Measurements from ENCODE around the gene ZNF521.

The ZNF521 gene

DNA sequence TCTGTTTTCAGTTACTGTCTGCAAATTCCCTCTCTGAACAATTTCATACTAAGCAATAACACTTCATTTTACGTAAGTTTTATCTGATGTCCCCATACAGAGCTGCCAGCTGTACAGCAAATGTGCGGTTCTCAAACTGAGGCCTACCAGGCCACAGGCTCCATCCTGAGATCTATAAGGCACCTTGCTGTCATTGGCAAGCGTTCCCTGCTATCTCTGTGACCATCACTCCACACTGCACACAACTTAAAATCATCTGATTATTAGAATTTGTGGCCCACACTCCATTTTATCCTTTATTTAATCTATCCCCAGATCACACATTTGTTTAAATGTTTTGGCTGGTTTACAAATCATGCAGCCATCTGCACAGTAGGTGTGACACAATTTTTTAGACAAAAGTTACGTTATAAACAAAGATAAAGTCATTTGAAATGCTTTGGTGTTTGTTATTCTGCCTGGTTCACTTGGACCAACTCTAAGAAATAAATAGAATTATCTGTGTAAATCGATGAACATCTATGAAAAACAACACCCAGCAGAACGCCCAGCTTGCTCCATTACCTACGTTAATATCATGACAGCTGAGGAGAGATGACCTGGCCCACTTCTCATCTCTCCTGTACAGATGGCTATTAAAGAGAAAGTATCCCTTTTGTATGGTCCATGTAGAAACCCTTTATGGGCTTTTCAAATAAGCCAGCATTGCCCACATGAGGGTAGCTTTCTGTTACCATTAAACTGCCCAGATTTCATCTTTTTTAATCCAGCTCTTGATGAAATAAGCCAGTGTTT is 162.4 kb downstream of the ZNF521 start:
- TF ChIP-seq SIN3A (IDR thresholded peaks at IDR 0.05; ENCODE audit: borderline replicate concordance, insufficient read depth, low read length) (no peak), FOXP2 (optimal IDR thresholded peaks at IDR 0.05; ENCODE audit: borderline replicate concordance, extremely low read depth, extremely low read length, insufficient read depth) (no peak), POLR2AphosphoS5 (IDR thresholded peaks at IDR 0.05; ENCODE audit: low read depth, low read length) (no peak), TAF1 (IDR thresholded peaks at IDR 0.05; ENCODE audit: borderline replicate concordance, insufficient read depth, low read length) (no peak)
- TF ChIP-seq, protein P1, sequence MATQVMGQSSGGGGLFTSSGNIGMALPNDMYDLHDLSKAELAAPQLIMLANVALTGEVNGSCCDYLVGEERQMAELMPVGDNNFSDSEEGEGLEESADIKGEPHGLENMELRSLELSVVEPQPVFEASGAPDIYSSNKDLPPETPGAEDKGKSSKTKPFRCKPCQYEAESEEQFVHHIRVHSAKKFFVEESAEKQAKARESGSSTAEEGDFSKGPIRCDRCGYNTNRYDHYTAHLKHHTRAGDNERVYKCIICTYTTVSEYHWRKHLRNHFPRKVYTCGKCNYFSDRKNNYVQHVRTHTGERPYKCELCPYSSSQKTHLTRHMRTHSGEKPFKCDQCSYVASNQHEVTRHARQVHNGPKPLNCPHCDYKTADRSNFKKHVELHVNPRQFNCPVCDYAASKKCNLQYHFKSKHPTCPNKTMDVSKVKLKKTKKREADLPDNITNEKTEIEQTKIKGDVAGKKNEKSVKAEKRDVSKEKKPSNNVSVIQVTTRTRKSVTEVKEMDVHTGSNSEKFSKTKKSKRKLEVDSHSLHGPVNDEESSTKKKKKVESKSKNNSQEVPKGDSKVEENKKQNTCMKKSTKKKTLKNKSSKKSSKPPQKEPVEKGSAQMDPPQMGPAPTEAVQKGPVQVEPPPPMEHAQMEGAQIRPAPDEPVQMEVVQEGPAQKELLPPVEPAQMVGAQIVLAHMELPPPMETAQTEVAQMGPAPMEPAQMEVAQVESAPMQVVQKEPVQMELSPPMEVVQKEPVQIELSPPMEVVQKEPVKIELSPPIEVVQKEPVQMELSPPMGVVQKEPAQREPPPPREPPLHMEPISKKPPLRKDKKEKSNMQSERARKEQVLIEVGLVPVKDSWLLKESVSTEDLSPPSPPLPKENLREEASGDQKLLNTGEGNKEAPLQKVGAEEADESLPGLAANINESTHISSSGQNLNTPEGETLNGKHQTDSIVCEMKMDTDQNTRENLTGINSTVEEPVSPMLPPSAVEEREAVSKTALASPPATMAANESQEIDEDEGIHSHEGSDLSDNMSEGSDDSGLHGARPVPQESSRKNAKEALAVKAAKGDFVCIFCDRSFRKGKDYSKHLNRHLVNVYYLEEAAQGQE (IDR thresholded peaks at IDR 0.05; ENCODE audit: insufficient read depth in 1 of 2, low read depth in 2 of 2, low read length in 2 of 2): no peak

DNA sequence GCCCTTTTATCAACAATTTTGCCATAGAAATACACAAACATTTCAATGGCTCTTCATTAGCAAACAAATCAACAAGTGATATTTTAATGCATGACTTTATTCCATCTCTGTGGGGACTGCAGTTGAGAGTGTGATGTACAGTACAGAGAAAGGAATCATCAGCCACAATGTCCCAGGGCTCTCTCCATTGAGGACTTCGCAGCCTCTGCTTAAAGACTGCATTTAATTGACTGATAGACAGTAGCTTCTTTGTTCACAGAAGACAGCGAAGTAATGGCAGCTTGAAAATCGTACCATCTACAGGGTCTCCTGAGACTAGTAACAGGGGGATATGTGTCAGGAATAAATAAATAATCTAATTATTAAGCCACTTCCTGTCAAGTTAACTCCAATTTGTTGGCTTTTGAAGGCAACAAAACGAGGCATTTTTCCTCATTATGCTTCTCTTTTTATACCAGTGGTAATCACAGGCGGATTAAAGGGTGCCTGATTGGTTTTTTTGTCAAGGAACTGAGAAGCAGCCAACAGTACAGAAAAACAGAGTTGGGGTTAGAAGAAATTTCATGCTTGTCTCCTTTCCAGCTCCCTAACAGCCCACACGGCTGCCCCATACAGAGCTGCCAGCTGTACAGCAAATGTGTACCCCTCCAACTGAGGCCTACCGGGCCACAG is 164.3 kb downstream of the ZNF521 start:
- TF ChIP-seq, protein P1 (IDR thresholded peaks at IDR 0.05; ENCODE audit: insufficient read depth in 1 of 2, low read depth in 2 of 2, low read length in 2 of 2): no peak
- TF ChIP-seq FOXP2 (optimal IDR thresholded peaks at IDR 0.05; ENCODE audit: borderline replicate concordance, extremely low read depth, extremely low read length, insufficient read depth) (no peak), POLR2AphosphoS5 (IDR thresholded peaks at IDR 0.05; ENCODE audit: low read depth, low read length) (no peak), TAF1 (IDR thresholded peaks at IDR 0.05; ENCODE audit: borderline replicate concordance, insufficient read depth, low read length) (no peak), SIN3A (IDR thresholded peaks at IDR 0.05; ENCODE audit: borderline replicate concordance, insufficient read depth, low read length) (no peak)

DNA sequence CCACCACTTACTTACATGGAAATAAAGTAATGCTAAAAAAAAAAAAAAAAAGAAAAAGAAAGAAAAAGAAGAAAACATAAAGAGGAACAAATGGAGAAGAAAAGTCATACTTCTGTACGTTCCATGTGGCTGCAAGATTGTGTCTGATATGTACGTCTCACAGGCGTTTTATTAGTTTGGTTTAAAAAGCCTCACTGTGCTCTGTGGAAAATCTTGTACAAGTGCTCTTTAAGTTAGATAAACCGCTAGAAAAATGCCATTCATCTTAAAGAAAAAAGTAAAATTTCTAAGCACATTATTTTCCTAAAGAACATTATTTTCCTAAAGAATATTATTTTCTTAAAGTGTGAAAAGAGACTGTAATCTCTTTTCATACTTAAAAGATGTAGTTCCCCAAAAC is 165.1 kb downstream of the ZNF521 start:
- no peak for TF ChIP-seq POLR2AphosphoS5 (IDR thresholded peaks at IDR 0.05; ENCODE audit: low read depth, low read length)
- TF ChIP-seq, protein P1 (IDR thresholded peaks at IDR 0.05; ENCODE audit: insufficient read depth in 1 of 2, low read depth in 2 of 2, low read length in 2 of 2): no peak
- TF ChIP-seq TAF1 (IDR thresholded peaks at IDR 0.05; ENCODE audit: borderline replicate concordance, insufficient read depth, low read length): no peak
- no peak for TF ChIP-seq FOXP2 (optimal IDR thresholded peaks at IDR 0.05; ENCODE audit: borderline replicate concordance, extremely low read depth, extremely low read length, insufficient read depth)
- no peak for TF ChIP-seq SIN3A (IDR thresholded peaks at IDR 0.05; ENCODE audit: borderline replicate concordance, insufficient read depth, low read length)

DNA sequence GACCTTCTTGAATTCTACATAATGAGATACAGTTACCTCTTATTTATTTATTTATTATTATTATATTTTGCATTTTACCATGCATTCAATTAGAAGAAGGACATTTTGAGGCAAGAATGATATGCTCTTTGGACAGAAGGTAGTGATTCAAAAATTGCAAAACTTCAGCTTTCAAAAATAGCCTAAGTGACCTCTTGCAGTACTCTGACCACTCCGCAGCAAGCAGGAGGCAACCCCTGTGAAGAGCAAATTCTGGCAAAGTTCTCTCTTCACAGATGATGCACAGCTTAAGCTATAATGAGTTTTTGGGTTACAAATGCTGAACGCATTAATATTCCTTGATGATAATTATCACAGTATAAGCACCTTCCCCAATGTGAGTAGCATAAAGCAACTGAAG is 170.0 kb downstream of the ZNF521 start:
- TF ChIP-seq POLR2AphosphoS5 (IDR thresholded peaks at IDR 0.05; ENCODE audit: low read depth, low read length) (no peak), FOXP2 (optimal IDR thresholded peaks at IDR 0.05; ENCODE audit: borderline replicate concordance, extremely low read depth, extremely low read length, insufficient read depth) (no peak), SIN3A (IDR thresholded peaks at IDR 0.05; ENCODE audit: borderline replicate concordance, insufficient read depth, low read length) (no peak), TAF1 (IDR thresholded peaks at IDR 0.05; ENCODE audit: borderline replicate concordance, insufficient read depth, low read length) (no peak)
- TF ChIP-seq, protein P1 (IDR thresholded peaks at IDR 0.05; ENCODE audit: insufficient read depth in 1 of 2, low read depth in 2 of 2, low read length in 2 of 2): no peak

Measured in PFSK-1 (cell line).